CD4-positive, alpha-beta memory T cell (primary cell): ENCODE data around the gene SPTB. TPM values are rescaled to one million over a fixed set of nuclear protein-coding genes. Genes with fewer than 3 reads are reported as not detected.
"Not testable (repeated sequence)": the region's sequence is repeated elsewhere in the genome, so short reads cannot be mapped to it uniquely, and the experiment has no call there.

Source experiments
- CTCF ChIA-PET: fragments of 350-600 bp; sonication (Branson Sonifier 250); formaldehyde crosslinking; loops from one replicate; lab custom pipeline; 2021; ENCODE audit warnings: inconsistent platforms; ENCODE audit not compliant: partially characterized antibody; lab: Charles Lee
- POLR2A ChIA-PET: fragments of 350-600 bp; sonication (Branson Sonifier 250); formaldehyde crosslinking; loops from one replicate; lab custom pipeline; 2021; ENCODE audit not compliant: partially characterized antibody; lab: Charles Lee
- DNase-seq, 5 donors: peaks; one replicate each; pipeline versions ENCODE4 v3.0.0 to v3.0.0-alpha.2; 2020 to 2022; ENCODE audit warnings: mixed read lengths in 1 of 5
- H3K27ac ChIP-seq: one replicate; pipeline ENCODE4 v1.7.0; 2013; ENCODE audit warnings: low read depth, low read length
- H3K27me3 ChIP-seq: 2 replicates; pipeline ENCODE4 v1.7.0; 2013; ENCODE audit warnings: mild to moderate bottlenecking, low read length, moderate library complexity; ENCODE audit not compliant: insufficient read depth
- H3K36me3 ChIP-seq: 2 replicates; pipeline ENCODE4 v1.7.0; 2013; ENCODE audit warnings: mild to moderate bottlenecking, low read length, moderate library complexity; ENCODE audit not compliant: insufficient read depth
- H3K4me1 ChIP-seq: 2 replicates; pipeline ENCODE4 v1.7.0; 2013; ENCODE audit warnings: mild to moderate bottlenecking, low read length, moderate library complexity; ENCODE audit not compliant: insufficient read depth
- H3K4me3 ChIP-seq, 2 donors: one replicate each; pipeline ENCODE4 v1.7.0; 2013; ENCODE audit warnings: low read length in 2 of 2, mild to moderate bottlenecking in 1 of 2
- H3K9me3 ChIP-seq, 2 donors: one replicate each; pipeline ENCODE4 v1.7.0; 2013; ENCODE audit warnings: low read length in 2 of 2, control low read depth in 1 of 2; ENCODE audit not compliant: control insufficient read depth in 1 of 2
- H3K27ac Mint-ChIP-seq, 7 donors: one replicate each; pipeline ENCODE4 v1.8.0; 2020 to 2021; ENCODE audit warnings: mixed read lengths in 7 of 7, mild to moderate bottlenecking in 6 of 7, inconsistent platforms in 3 of 7, moderate library complexity in 3 of 7
- H3K27me3 Mint-ChIP-seq, 2 donors: one replicate each; pipeline ENCODE4 v1.8.0; 2020 to 2021; ENCODE audit warnings: mixed read lengths in 2 of 2
- H3K36me3 Mint-ChIP-seq, 2 donors: one replicate each; pipeline ENCODE4 v1.8.0; 2020 to 2021; ENCODE audit warnings: mixed read lengths in 2 of 2, inconsistent platforms in 1 of 2, mild to moderate bottlenecking in 1 of 2
- H3K4me1 Mint-ChIP-seq, 4 donors: one replicate each; pipeline ENCODE4 v1.8.0; 2020 to 2021; ENCODE audit warnings: mixed read lengths in 4 of 4, mild to moderate bottlenecking in 1 of 4
- H3K4me3 Mint-ChIP-seq, 8 donors: one replicate each; pipeline ENCODE4 v1.8.0; 2020 to 2021; ENCODE audit warnings: mixed read lengths in 8 of 8, mild to moderate bottlenecking in 7 of 8, moderate library complexity in 6 of 8, inconsistent platforms in 3 of 8
- H3K9me3 Mint-ChIP-seq, 8 donors: one replicate each; pipeline ENCODE4 v1.8.0; 2020 to 2021; ENCODE audit warnings: mixed read lengths in 8 of 8, mild to moderate bottlenecking in 5 of 8, inconsistent platforms in 3 of 8, moderate library complexity in 1 of 8
- intact Hi-C: fragments of 100-400 bp; cut with micrococcal nuclease; formaldehyde crosslinking; loops from one replicate; pipeline ENCODE4 v1.15.1; 2023
- polyA plus RNA-seq, 2 donors: library from polyadenylated mRNA; unstranded; fragments of 300-500 nt; fragmentation: Illumina TruSeq; gene quantifications; one replicate each; pipeline ENCODE4 v1.2.3, GENCODE V29; 2021
- total RNA-seq, 2 experiments: library from RNA; stranded (reverse); gene quantifications; one replicate each; pipeline ENCODE4 v1.2.3, GENCODE V29; 2021

SPTB gene
- total and polyA plus RNA-seq, 4 experiments from 2014 or later: 0.03 to 0.37 (median 0.09) TPM; not detected in 1

DNA sequence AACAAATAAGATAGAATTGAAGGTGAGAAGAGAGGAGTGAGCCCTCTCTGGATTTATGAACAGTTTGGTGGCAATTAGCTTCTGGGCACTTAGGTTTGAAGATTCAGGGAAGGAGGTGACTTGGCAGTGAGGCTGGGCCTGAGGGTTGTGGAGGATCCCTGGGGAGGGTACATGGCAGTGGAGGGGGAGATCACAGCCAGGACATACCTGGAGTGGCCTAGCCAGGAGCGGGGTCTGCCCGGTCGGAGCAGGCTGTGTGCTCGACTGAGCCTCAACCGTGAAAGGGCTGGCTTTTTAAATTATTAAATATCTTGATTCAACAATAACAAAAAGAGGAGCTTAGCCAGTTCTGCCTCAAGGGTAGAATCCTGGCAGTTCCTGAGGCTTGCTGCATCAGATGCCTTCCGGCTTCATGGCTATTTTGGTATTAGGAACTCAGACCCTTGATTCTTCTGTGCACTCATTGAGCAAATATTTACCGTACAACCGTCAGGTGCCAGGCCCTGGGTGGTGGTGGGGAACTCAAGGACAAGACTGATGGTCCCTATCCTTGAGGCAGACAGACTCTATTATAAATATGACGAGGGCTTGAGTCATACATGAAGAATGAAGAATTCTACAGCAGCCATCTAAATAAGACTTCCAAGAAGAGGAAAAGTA is 73.4 kb downstream of the SPTB start:
- Histone ChIP-seq H3K4me1 (no peaks in the 10 kb centered on the region), H3K27ac (no peak overlapping the region), H3K4me3 (no peak overlapping the region), H3K9me3 (no peaks in the 10 kb centered on the region), H3K36me3 (no peaks in the 10 kb centered on the region), H3K27me3 (no peaks in the 10 kb centered on the region)
- DNase-seq: no peak
- H3K27me3 Mint-ChIP-seq: no peaks in the 10 kb centered on the region
- no peak overlapping the region for H3K4me3 Mint-ChIP-seq
- H3K27ac Mint-ChIP-seq: peak overlapping the region in 1 of 7 donors; percentile 35
- no peaks in the 10 kb centered on the region for H3K36me3 Mint-ChIP-seq
- CTCF ChIA-PET: interaction anchor here (0.8 kb wide), 1 partner anchor 17 kb away, joined by 4 read pairs; no protein-coding TSS in a partner anchor
- peaks cover 0 to 2% (median 0%) of the 10 kb centered on the region in 4 donors for H3K4me1 Mint-ChIP-seq
- POLR2A ChIA-PET: no interaction called here
- intact Hi-C loops: no loop called here
- H3K9me3 Mint-ChIP-seq: no peaks in the 10 kb centered on the region

DNA sequence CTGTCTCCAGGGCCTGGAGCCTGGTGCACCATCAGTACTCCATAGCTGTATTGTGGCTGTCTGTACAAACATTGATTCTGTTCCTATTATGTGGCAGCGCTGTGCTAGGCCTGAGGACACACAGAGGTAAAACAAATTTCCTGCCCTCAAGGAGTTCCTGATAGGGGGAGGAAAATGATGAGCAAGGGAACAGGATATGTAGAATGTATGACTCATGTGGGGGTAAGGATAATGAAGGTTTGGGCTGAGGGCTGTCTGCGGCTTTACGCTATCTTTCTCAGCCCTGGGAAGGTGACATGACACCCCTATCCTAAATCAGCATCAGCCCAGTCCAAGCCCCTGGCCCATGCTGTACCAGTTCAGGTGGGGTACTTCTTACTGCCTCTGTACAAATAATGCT is 74.1 kb downstream of the SPTB start:
- POLR2A ChIA-PET, intact Hi-C loops, H3K27ac ChIP-seq, H3K36me3 Mint-ChIP-seq, DNase-seq, H3K27me3 ChIP-seq, H3K9me3 ChIP-seq, CTCF ChIA-PET, H3K4me1 ChIP-seq, H3K27me3 Mint-ChIP-seq, H3K9me3 Mint-ChIP-seq, H3K4me3 ChIP-seq, H3K4me1 Mint-ChIP-seq, H3K36me3 ChIP-seq, H3K4me3 Mint-ChIP-seq: not testable (repeated sequence)
- peak overlapping the region in 2 of 7 donors; percentile 12 to 35 for H3K27ac Mint-ChIP-seq

DNA sequence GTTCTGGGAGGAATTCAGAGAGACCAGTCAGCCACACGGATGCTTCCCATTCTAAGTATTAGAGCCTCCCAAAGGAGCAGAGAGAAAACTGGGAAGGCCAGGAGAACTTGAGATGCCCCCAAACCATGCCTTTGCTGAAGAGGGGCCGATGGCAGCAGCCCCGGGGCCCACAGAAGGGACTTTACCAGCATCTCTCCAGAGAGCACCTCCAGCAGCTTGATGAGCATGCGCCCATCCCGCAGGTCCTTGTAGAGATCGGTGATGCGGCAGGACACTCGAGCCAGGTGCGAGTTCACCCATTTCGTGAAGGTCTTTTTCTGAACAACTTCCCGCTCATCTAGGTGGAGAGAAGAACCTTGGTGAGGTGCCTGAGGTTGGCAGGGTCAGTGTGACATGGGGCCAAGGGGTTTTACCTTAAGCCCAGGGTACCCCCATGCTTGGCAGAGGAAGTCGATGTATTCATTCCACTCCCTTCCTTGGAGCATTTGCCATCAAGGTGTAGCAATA is 74.9 kb downstream of the SPTB start:
- Mint-ChIP-seq H3K36me3 (no peaks in the 10 kb centered on the region), H3K9me3 (no peaks in the 10 kb centered on the region), H3K4me3 (no peak overlapping the region), H3K27me3 (peaks cover 0 to 2% of the 10 kb centered on the region in 2 donors), H3K27ac (no peak overlapping the region), H3K4me1 (peaks cover 0 to 2% (median 0%) of the 10 kb centered on the region in 4 donors)
- CTCF ChIA-PET: interaction anchor here (1.0 kb wide), 1 partner anchor 10 kb away, joined by 3 read pairs; no protein-coding TSS in a partner anchor
- Histone ChIP-seq H3K27me3 (no peaks in the 10 kb centered on the region), H3K4me1 (no peaks in the 10 kb centered on the region), H3K36me3 (no peaks in the 10 kb centered on the region), H3K4me3 (no peak overlapping the region), H3K9me3 (no peaks in the 10 kb centered on the region), H3K27ac (no peak overlapping the region)
- intact Hi-C loops: no loop called here
- POLR2A ChIA-PET: no interaction called here
- DNase-seq: no peak

DNA sequence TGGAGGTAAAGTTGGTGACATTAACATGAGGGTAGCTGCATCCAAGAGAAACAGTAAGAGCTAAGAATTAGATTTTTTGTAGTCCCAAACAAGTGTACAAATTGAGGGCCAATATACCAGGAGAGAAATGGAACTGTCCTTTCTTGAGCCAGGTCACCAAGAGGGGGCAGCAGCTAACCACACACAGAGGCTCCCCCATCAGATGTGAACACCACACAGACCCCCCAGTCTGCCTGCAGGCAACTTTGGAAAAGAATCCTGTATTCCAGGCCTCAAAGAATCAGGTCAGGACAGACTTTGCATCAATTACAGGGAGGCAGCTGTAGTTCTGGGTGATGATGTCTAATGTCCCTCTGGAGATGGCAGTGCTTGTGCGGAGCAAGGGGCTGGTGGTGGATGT is 77.9 kb downstream of the SPTB start:
- CTCF ChIA-PET: interaction anchor here (0.8 to 1.0 kb wide), 2 partner anchors 21 to 22 kb away, joined by 3 to 5 read pairs; no protein-coding TSS in a partner anchor
- intact Hi-C loops: no loop called here
- peaks cover 0 to 1% (median 0%) of the 10 kb centered on the region in 4 donors for H3K4me1 Mint-ChIP-seq

DNA sequence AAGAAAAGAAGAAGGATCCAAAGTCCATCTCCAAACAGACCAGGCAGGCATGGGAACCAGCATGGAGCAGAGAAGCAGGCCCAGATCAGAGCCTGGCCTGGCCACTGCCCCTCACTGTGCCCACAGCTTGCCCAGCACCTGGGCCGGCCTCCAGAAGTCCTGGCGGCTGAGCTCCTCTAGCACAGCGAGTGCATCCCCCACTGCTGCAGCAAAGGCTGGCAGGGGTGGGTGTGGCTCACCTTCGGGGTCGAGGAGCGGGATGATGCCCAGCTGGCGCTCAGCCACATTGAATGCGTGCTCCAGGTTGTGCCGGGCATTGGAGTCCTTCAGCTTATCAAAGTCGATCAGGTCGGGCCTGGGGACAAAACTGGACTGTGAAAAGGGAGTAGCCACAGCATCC is 78.7 kb downstream of the SPTB start:
- Mint-ChIP-seq H3K27me3 (peaks cover 0 to 6% of the 10 kb centered on the region in 2 donors), H3K36me3 (no peaks in the 10 kb centered on the region), H3K4me3 (no peak overlapping the region), H3K9me3 (no peaks in the 10 kb centered on the region), H3K27ac (no peak overlapping the region), H3K4me1 (peaks cover 0 to 1% (median 0%) of the 10 kb centered on the region in 4 donors)
- Histone ChIP-seq H3K27ac (no peak overlapping the region), H3K36me3 (no peaks in the 10 kb centered on the region), H3K4me1 (no peaks in the 10 kb centered on the region), H3K27me3 (no peaks in the 10 kb centered on the region), H3K4me3 (no peak overlapping the region), H3K9me3 (no peaks in the 10 kb centered on the region)
- ChIA-PET POLR2A (no interaction called here), CTCF (interaction anchor here (0.8 to 2.4 kb wide), 4 partner anchors 22 to 90 kb away, joined by 3 to 8 read pairs (median 6); no protein-coding TSS in a partner anchor)
- DNase-seq: no peak
- intact Hi-C loops: no loop called here

More for the DNA sequence above, 77.9 kb downstream of the SPTB start:
- peaks cover 0 to 6% of the 10 kb centered on the region in 2 donors for H3K27me3 Mint-ChIP-seq
- H3K9me3 Mint-ChIP-seq: no peaks in the 10 kb centered on the region
- no peaks in the 10 kb centered on the region for H3K4me1 ChIP-seq
- no peak overlapping the region for H3K27ac ChIP-seq
- H3K4me3 ChIP-seq: no peak overlapping the region
- no peak overlapping the region for H3K27ac Mint-ChIP-seq
- no peak overlapping the region for H3K4me3 Mint-ChIP-seq
- H3K27me3 ChIP-seq: no peaks in the 10 kb centered on the region
- POLR2A ChIA-PET: no interaction called here
- no peaks in the 10 kb centered on the region for H3K36me3 Mint-ChIP-seq
- no peaks in the 10 kb centered on the region for H3K9me3 ChIP-seq
- no peak for DNase-seq
- H3K36me3 ChIP-seq: no peaks in the 10 kb centered on the region

DNA sequence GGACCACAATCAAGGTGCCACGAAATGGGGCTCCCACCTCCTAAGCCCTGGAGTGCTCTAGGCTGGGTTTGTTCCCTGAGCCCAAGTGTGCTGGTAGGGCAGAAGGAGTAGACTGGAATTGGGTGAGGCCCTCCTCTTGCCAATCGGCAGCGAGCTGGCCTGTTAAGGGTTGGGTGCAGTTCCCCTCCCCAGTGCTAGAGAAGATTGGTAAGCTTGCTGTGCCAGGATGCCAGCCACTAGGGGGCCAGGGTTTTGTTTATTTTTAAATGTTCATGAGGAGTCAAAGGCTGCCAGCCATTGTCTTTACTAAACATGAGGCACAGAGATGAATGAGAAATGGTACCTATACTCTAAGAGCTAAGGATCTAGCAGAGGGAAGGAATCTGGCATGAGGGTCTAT is 79.7 kb downstream of the SPTB start:
- no peaks in the 10 kb centered on the region for H3K36me3 Mint-ChIP-seq
- Histone ChIP-seq H3K36me3 (no peaks in the 10 kb centered on the region), H3K9me3 (no peaks in the 10 kb centered on the region), H3K4me3 (no peak overlapping the region), H3K27ac (no peak overlapping the region), H3K4me1 (no peaks in the 10 kb centered on the region), H3K27me3 (no peaks in the 10 kb centered on the region)
- POLR2A ChIA-PET: no interaction called here
- H3K9me3 Mint-ChIP-seq: no peaks in the 10 kb centered on the region
- peak in 1 of 5 donors; percentile 11 for DNase-seq
- peaks cover 0 to 1% (median 0%) of the 10 kb centered on the region in 4 donors for H3K4me1 Mint-ChIP-seq
- CTCF ChIA-PET: interaction anchor here (1.1 to 2.4 kb wide), 3 partner anchors 26 to 175 kb away, joined by 3 to 8 read pairs (median 6); no protein-coding TSS in a partner anchor
- H3K27ac Mint-ChIP-seq: no peak overlapping the region
- peaks cover 0 to 6% of the 10 kb centered on the region in 2 donors for H3K27me3 Mint-ChIP-seq
- intact Hi-C loops: no loop called here
- H3K4me3 Mint-ChIP-seq: no peak overlapping the region

DNA sequence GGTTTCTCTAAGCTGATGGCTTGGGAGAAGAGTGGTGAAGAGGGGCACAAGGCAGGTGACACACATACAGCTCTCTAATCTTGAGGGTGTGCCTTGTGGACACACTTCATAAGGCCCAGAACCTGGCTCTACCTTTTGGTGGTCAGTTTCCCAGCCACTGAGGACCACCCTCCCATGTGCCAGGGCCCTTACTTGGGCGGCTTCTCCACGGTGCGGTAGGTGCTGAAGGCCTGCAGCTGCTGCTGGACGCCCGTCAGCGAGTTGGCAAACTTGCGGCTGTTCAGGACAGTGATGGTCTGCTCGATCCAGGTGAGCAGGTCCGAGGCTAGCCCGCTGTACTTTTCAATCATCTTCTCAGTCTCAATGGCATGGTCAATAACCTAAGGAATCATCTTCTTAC is 80.2 kb downstream of the SPTB start:
- intact Hi-C loops: no loop called here
- peaks cover 0 to 1% (median 0%) of the 10 kb centered on the region in 4 donors for H3K4me1 Mint-ChIP-seq
- no peaks in the 10 kb centered on the region for H3K36me3 Mint-ChIP-seq
- Histone ChIP-seq H3K4me3 (no peak overlapping the region), H3K27ac (no peak overlapping the region), H3K27me3 (no peaks in the 10 kb centered on the region), H3K9me3 (no peaks in the 10 kb centered on the region), H3K36me3 (no peaks in the 10 kb centered on the region), H3K4me1 (no peaks in the 10 kb centered on the region)
- H3K27me3 Mint-ChIP-seq: peaks cover 0 to 6% of the 10 kb centered on the region in 2 donors
- no peak overlapping the region for H3K4me3 Mint-ChIP-seq
- ChIA-PET POLR2A (no interaction called here), CTCF (interaction anchor here (1.1 to 2.4 kb wide), 3 partner anchors 26 to 174 kb away, joined by 3 to 8 read pairs (median 6); no protein-coding TSS in a partner anchor)
- no peak for DNase-seq
- no peaks in the 10 kb centered on the region for H3K9me3 Mint-ChIP-seq
- no peak overlapping the region for H3K27ac Mint-ChIP-seq
